ENCODE results near the gene CFAP206.

- TF ChIP-seq REST (tag by site-specific recombination; IDR thresholded peaks at IDR 0.05) (no peak), ZNF600 (tag by site-specific recombination; IDR thresholded peaks at IDR 0.05) (no peak), YY1 (tag by site-specific recombination; IDR thresholded peaks at IDR 0.05) (no peak), ZSCAN23 (tag by site-specific recombination; IDR thresholded peaks at IDR 0.05) (no peak), ZNF785 (tag by site-specific recombination; IDR thresholded peaks at IDR 0.05) (no peak), ZNF670 (tag by site-specific recombination; IDR thresholded peaks at IDR 0.05; ENCODE audit: low read depth) (no peak), ZNF776 (tag by site-specific recombination; IDR thresholded peaks at IDR 0.05; ENCODE audit: borderline replicate concordance) (no peak), ZNF24 (tag by site-specific recombination; IDR thresholded peaks at IDR 0.05) (no peak), ZNF768 (tag by site-specific recombination; IDR thresholded peaks at IDR 0.05) (no peak), ZNF830 (tag by site-specific recombination; IDR thresholded peaks at IDR 0.05; ENCODE audit: low read depth) (no peak), ELK4 (IDR thresholded peaks at IDR 0.05; ENCODE audit: borderline replicate concordance, low read depth, low read length) (no peak), KLF16 (tag by site-specific recombination; IDR thresholded peaks at IDR 0.05) (no peak), GLI2 (tag by site-specific recombination; IDR thresholded peaks at IDR 0.05; ENCODE audit: borderline replicate concordance, low read depth) (no peak)
- TF ChIP-seq, protein P1, sequence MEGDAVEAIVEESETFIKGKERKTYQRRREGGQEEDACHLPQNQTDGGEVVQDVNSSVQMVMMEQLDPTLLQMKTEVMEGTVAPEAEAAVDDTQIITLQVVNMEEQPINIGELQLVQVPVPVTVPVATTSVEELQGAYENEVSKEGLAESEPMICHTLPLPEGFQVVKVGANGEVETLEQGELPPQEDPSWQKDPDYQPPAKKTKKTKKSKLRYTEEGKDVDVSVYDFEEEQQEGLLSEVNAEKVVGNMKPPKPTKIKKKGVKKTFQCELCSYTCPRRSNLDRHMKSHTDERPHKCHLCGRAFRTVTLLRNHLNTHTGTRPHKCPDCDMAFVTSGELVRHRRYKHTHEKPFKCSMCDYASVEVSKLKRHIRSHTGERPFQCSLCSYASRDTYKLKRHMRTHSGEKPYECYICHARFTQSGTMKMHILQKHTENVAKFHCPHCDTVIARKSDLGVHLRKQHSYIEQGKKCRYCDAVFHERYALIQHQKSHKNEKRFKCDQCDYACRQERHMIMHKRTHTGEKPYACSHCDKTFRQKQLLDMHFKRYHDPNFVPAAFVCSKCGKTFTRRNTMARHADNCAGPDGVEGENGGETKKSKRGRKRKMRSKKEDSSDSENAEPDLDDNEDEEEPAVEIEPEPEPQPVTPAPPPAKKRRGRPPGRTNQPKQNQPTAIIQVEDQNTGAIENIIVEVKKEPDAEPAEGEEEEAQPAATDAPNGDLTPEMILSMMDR (tag by site-specific recombination; IDR thresholded peaks at IDR 0.05) = no peak
These were observed 43.0 kb upstream of the CFAP206 start for GRCh38 chr6:87364602-87365252.

Data from HEK293 (cell line).